OCI-LY7 (cell line): ENCODE data around the gene KRTAP10-5. TPM values are rescaled to one million over a fixed set of nuclear protein-coding genes. Genes with fewer than 3 reads are reported as not detected.
"Not testable (repeated sequence)": the region's sequence is repeated elsewhere in the genome, so short reads cannot be mapped to it uniquely, and the experiment has no call there.

Experiments
- BruUV-seq: library from RNA; stranded (reverse); fragments of 400-500 nt; replicated peaks from 2 replicates; lab custom pipeline; 2021; lab: Mats Ljungman, UMichigan
- CTCF ChIA-PET: fragments of 300-600 bp; sonication (Branson Sonifier 250); formaldehyde crosslinking; loops from one replicate; lab custom pipeline; 2022; ENCODE audit warnings: antibody characterized with exemption; ENCODE audit not compliant: unreplicated experiment; lab: Charles Lee
- POLR2A ChIA-PET: fragments of 300-600 bp; sonication (Branson Sonifier 250); formaldehyde crosslinking; loops from one replicate; lab custom pipeline; 2022; ENCODE audit warnings: antibody characterized with exemption; lab: Charles Lee
- DNase-seq: peaks from one replicate; pipeline ENCODE4 v3.0.0-alpha.2; 2015; ENCODE audit warnings: low spot score
- H2AFZ ChIP-seq: fragments of 200-600 bp; sonication (generic), shearing (Covaris generic); 2 replicates; pipeline ENCODE4 v1.6.1; 2014; ENCODE audit warnings: mild to moderate bottlenecking, antibody characterized with exemption, low read length, moderate library complexity
- H3K27ac ChIP-seq: fragments of 200-600 bp; sonication (generic); 2 replicates; pipeline ENCODE4 v1.5.1; 2014; ENCODE audit warnings: mixed run types, low read depth, mild to moderate bottlenecking, moderate library complexity, low read length, inconsistent platforms; ENCODE audit not compliant: poor library complexity, severe bottlenecking
- H3K36me3 ChIP-seq: fragments of 200-600 bp; sonication (generic); 2 replicates; pipeline ENCODE4 v1.6.1; 2014; ENCODE audit warnings: mild to moderate bottlenecking, antibody characterized with exemption, low read length, moderate library complexity, mixed read lengths; ENCODE audit not compliant: insufficient read depth
- H3K4me1 ChIP-seq: fragments of 200-600 bp; sonication (generic); 2 replicates; pipeline ENCODE4 v1.5.1; 2014; ENCODE audit warnings: mild to moderate bottlenecking, low read length; ENCODE audit not compliant: insufficient read depth, poor library complexity, severe bottlenecking
- H3K4me2 ChIP-seq: fragments of 200-600 bp; sonication (generic); 2 replicates; pipeline ENCODE4 v1.6.1; 2014; ENCODE audit warnings: mild to moderate bottlenecking, low read length
- H3K4me3 ChIP-seq: fragments of 200-600 bp; sonication (generic); 2 replicates; pipeline ENCODE4 v1.5.1; 2014; ENCODE audit warnings: mild to moderate bottlenecking, low read depth, low read length; ENCODE audit not compliant: poor library complexity, severe bottlenecking
- H3K79me2 ChIP-seq: fragments of 200-600 bp; sonication (generic); 2 replicates; pipeline ENCODE4 v1.6.1; 2016; ENCODE audit warnings: low read depth, mild to moderate bottlenecking, low read length, moderate library complexity, mixed read lengths; ENCODE audit not compliant: insufficient read depth
- H3K9me2 ChIP-seq: fragments of 200-600 bp; sonication (generic); 2 replicates; pipeline ENCODE4 v1.6.1; 2016; ENCODE audit warnings: mild to moderate bottlenecking, low read length, mixed read lengths; ENCODE audit not compliant: insufficient read depth
- H3K9me3 ChIP-seq: fragments of 200-600 bp; sonication (generic); 2 replicates; pipeline ENCODE4 v1.6.1; 2014; ENCODE audit warnings: mild to moderate bottlenecking, mixed run types, low read length, mixed read lengths
- H4K20me1 ChIP-seq: fragments of 200-600 bp; sonication (generic); 2 replicates; pipeline ENCODE4 v1.6.1; 2014; ENCODE audit warnings: mild to moderate bottlenecking, antibody characterized with exemption, low read length, moderate library complexity, mixed read lengths; ENCODE audit not compliant: insufficient read depth
- EZH2phosphoT487 ChIP-seq: fragments of 200-600 bp; sonication (generic); IDR thresholded peaks from 2 replicates; pipeline ENCODE4 v1.6.1; 2018; ENCODE audit warnings: low read depth, borderline replicate concordance, mild to moderate bottlenecking, mixed run types, antibody characterized with exemption, low read length, moderate library complexity, mixed read lengths
- intact Hi-C: fragments of 100-400 bp; cut with micrococcal nuclease; formaldehyde crosslinking; loops from one replicate; pipeline ENCODE4 v1.10.0; 2022; ENCODE audit not compliant: unreplicated experiment
- total RNA-seq, 2 experiments: library from RNA; depleted of rRNA in 1 of 2; stranded (reverse); fragments of >200 nt in 1 of 2; shearing (Covaris generic) in 1 of 2; gene quantifications; 2 replicates each; pipeline ENCODE4 v1.2.3, GENCODE V29; 2014 to 2022
- TF ChIP-seq, protein P1 (sequence below): fragments of 200-600 bp; sonication (generic); conservative IDR thresholded peaks from 2 replicates; pipeline ENCODE4 v1.5.1; 2014; ENCODE audit warnings: mild to moderate bottlenecking, antibody characterized with exemption, low read length, moderate library complexity, mixed read lengths

The KRTAP10-5 gene
- total RNA-seq, 2 experiments from 2014 or later = not detected

- Histone ChIP-seq H3K9me2 (no peaks in the 10 kb centered on the region), H3K9me3 (no peaks in the 10 kb centered on the region), H3K27ac (no peak within 1 kb of the TSS), H3K4me2 (no peak within 1 kb of the TSS), H2AFZ (no peak within 1 kb of the TSS), H3K36me3 (no peaks in the 10 kb centered on the region), H3K4me3 (no peak within 1 kb of the TSS), H3K79me2 (no peaks in the 10 kb centered on the region), H3K4me1 (no peaks in the 10 kb centered on the region), H4K20me1 (no peaks in the 10 kb centered on the region)
- no peak for DNase-seq
- TF ChIP-seq, protein P1, sequence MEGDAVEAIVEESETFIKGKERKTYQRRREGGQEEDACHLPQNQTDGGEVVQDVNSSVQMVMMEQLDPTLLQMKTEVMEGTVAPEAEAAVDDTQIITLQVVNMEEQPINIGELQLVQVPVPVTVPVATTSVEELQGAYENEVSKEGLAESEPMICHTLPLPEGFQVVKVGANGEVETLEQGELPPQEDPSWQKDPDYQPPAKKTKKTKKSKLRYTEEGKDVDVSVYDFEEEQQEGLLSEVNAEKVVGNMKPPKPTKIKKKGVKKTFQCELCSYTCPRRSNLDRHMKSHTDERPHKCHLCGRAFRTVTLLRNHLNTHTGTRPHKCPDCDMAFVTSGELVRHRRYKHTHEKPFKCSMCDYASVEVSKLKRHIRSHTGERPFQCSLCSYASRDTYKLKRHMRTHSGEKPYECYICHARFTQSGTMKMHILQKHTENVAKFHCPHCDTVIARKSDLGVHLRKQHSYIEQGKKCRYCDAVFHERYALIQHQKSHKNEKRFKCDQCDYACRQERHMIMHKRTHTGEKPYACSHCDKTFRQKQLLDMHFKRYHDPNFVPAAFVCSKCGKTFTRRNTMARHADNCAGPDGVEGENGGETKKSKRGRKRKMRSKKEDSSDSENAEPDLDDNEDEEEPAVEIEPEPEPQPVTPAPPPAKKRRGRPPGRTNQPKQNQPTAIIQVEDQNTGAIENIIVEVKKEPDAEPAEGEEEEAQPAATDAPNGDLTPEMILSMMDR = no peak
- TF ChIP-seq EZH2phosphoT487 = no peak
- ChIA-PET CTCF (no interaction called here), POLR2A (no interaction called here)
- BruUV-seq = no TSS peak
- intact Hi-C loops = no loop called here
These were observed 21.7 kb downstream of the KRTAP10-5 start, which contains the start of gene KRTAP10-3 for GRCh38 chr21:44558695-44559094. Gene KRTAP10-3, minus strand, starts transcription at chr21:44558795. Its CDS starts 80 bp downstream, at chr21:44558715.

- H3K4me2 ChIP-seq, H3K27ac ChIP-seq, H3K79me2 ChIP-seq, intact Hi-C loops, H3K4me3 ChIP-seq, H3K36me3 ChIP-seq, POLR2A ChIA-PET, H3K9me3 ChIP-seq, H2AFZ ChIP-seq, H3K9me2 ChIP-seq, CTCF ChIA-PET, H3K4me1 ChIP-seq, BruUV-seq, DNase-seq, H4K20me1 ChIP-seq: not testable (repeated sequence)
These were observed 22.1 kb downstream of the KRTAP10-5 start for GRCh38 chr21:44558329-44558675.

- DNase-seq = no peak
- intact Hi-C loops = no loop called here
- no peaks in the 10 kb centered on the region for H4K20me1 ChIP-seq
- H3K4me1 ChIP-seq = no peaks in the 10 kb centered on the region
- H3K27ac ChIP-seq = no peak overlapping the region
- H3K4me3 ChIP-seq = no peak overlapping the region
- H3K36me3 ChIP-seq = no peaks in the 10 kb centered on the region
- ChIA-PET POLR2A (no interaction called here), CTCF (no interaction called here)
- no peaks in the 10 kb centered on the region for H3K9me3 ChIP-seq
- no TSS peak for BruUV-seq
- H2AFZ ChIP-seq = no peak overlapping the region
- no peaks in the 10 kb centered on the region for H3K9me2 ChIP-seq
- TF ChIP-seq, protein P1 = no peak
- no peak for TF ChIP-seq EZH2phosphoT487
- no peak overlapping the region for H3K4me2 ChIP-seq
- no peaks in the 10 kb centered on the region for H3K79me2 ChIP-seq
These were observed 22.7 kb downstream of the KRTAP10-5 start for GRCh38 chr21:44557491-44558328.
